AG04450 (cell line): ENCODE data around the gene NPVF. TPM values are rescaled to one million over a fixed set of nuclear protein-coding genes. Genes with fewer than 3 reads are reported as not detected.
A peak's percentile ranks its signal among the peaks of the same experiment; 100 is the strongest.

Experiments used
- CTCF ChIA-PET: fragments of 300-600, 350-600 bp; formaldehyde crosslinking; extraction: SDS; loops from one replicate; lab custom pipeline; 2022; ENCODE audit warnings: antibody characterized with exemption, inconsistent platforms; lab: Charles Lee
- POLR2A ChIA-PET: fragments of 350-600 bp; formaldehyde crosslinking; extraction: SDS; loops from one replicate; lab custom pipeline; 2021; ENCODE audit warnings: antibody characterized with exemption, inconsistent platforms; lab: Yijun Ruan, JAX
- DNase-seq: peaks from one replicate; pipeline ENCODE4 v3.0.0-alpha.2; 2011; ENCODE audit warnings: low read depth, low spot score
- H3K27ac ChIP-seq: one replicate; pipeline ENCODE4 v1.5.1; 2012; ENCODE audit warnings: low read depth, low read length, control low read depth
- H3K27me3 ChIP-seq: one replicate; pipeline ENCODE4 v1.6.0; 2012; ENCODE audit warnings: low read length; ENCODE audit not compliant: control insufficient read depth, insufficient read depth
- H3K4me3 ChIP-seq: 2 replicates; pipeline ENCODE4 v1.5.1; 2011; ENCODE audit warnings: mild to moderate bottlenecking, low read depth, low read length, control low read depth
- H3K9me3 ChIP-seq: 2 replicates; pipeline ENCODE4 v1.5.1; 2012; ENCODE audit warnings: low read length; ENCODE audit not compliant: control insufficient read depth, insufficient read depth
- CTCF ChIP-seq: IDR thresholded peaks from 2 replicates; pipeline ENCODE4 v1.5.1; 2011; ENCODE audit warnings: low read depth, low read length, control low read depth, inconsistent platforms
- polyA plus RNA-seq: library from polyadenylated mRNA; depleted of rRNA; stranded (reverse); fragments of >200 nt; gene quantifications from 2 replicates; pipeline ENCODE4 v1.2.3, GENCODE V29; 2011; rRNA removed
- small RNA-seq: library from RNA; depleted of rRNA; stranded (forward); fragments of <200 nt; gene quantifications from one replicate; pipeline ENCODE3, GENCODE V24; 2012; ENCODE audit warnings: low read depth; ENCODE audit not compliant: insufficient read length

The NPVF gene
- polyA plus RNA-seq, 1 experiment, result not detected

DNA sequence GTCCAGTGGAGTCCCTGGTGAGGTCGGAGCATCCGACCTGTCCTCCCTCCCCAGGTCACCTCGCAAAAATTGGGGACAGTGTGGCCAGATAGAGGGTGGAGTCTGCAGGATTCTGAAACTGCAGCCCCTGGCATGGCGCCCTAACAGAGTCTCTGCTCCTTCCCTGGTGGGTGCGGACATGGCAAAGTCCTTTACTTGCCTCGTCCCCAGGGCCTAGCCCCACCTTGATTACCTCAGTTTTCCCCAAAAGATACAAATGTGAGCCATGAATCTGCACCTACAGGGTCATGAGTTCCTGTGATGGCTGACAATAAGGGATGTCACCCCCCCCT is 47.7 kb downstream of the NPVF start:
- peaks cover 2% of the 10 kb centered on the region; the same call in 1 of the 2 replicates for H3K9me3 ChIP-seq
- no peak overlapping the region for H3K27ac ChIP-seq
- H3K4me3 ChIP-seq, result peak overlapping the region; percentile 64
- no peak for TF ChIP-seq CTCF
- ChIA-PET POLR2A (interaction anchor here (1.2 kb wide), 1 partner anchor 55 kb away, joined by 11 read pairs; the partner anchor contains the start of gene CYCS), CTCF (interaction anchor here (0.5 to 1.5 kb wide), 46 partner anchors 9 to 1500 kb away, joined by 3 to 35 read pairs (median 4); partner anchors contain the start of gene CYCS)
- H3K27me3 ChIP-seq, result no peaks in the 10 kb centered on the region
- no peak for DNase-seq

- ChIA-PET POLR2A (interaction anchor here (1.2 kb wide), 1 partner anchor 55 kb away, joined by 11 read pairs; the partner anchor contains the start of gene CYCS), CTCF (interaction anchor here (0.5 to 1.5 kb wide), 49 partner anchors 9 to 1544 kb away, joined by 3 to 35 read pairs (median 4); partner anchors contain the start of gene CYCS)
- H3K27me3 ChIP-seq, result no peaks in the 10 kb centered on the region
- peak; percentile 49 for DNase-seq
- H3K9me3 ChIP-seq, result peaks cover 2% of the 10 kb centered on the region; the same call in 1 of the 2 replicates
- peak overlapping the region; percentile 86 for H3K4me3 ChIP-seq
- TF ChIP-seq CTCF, result peak; percentile 60
- H3K27ac ChIP-seq, result peak overlapping the region; percentile 21
Measured at GRCh38 chr7:25179771-25180591, 48.3 kb downstream of the NPVF start.

DNA sequence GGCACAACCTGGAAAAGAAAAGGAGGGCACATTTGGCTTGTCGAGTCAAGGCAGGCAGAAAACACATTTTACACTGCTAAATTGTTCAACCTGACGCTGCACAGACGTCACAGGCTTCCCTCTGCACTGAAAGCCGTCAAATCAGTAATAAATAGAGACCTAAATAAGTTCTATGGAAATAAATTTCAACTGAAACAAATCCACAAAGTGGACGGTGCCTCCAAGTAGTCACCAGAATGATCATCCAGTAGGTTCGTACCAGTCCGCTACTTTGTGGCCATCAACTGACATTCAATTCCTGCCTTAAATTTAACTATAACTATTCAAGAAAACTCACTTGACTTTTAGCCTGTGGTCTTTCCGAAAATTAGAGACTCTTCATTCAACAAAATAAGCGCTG is 49.0 kb downstream of the NPVF start:
- ChIA-PET POLR2A (interaction anchor here (1.0 kb wide), 1 partner anchor 54 kb away, joined by 3 read pairs; the partner anchor contains the start of gene CYCS), CTCF (interaction anchor here (0.5 to 1.5 kb wide), 6 partner anchors 11 to 1545 kb away, joined by 3 to 35 read pairs (median 6); no protein-coding TSS in a partner anchor)
- Histone ChIP-seq H3K27ac (no peak overlapping the region), H3K9me3 (peaks cover 2% of the 10 kb centered on the region; the same call in 1 of the 2 replicates), H3K4me3 (peak overlapping the region; percentile 86), H3K27me3 (no peaks in the 10 kb centered on the region)
- DNase-seq, result no peak
- TF ChIP-seq CTCF, result no peak

Small RNA genes within 50 kb of the gene (small RNA-seq; reads per million reads assigned to genes)
- gene RF00012, result not detected

Other genes starting within 250 kb of the NPVF start
- gene OSBPL3, start 248.3 kb downstream of the NPVF start, polyA plus RNA-seq, result 33.3 and 37.8 TPM in 2 replicates
- gene CYCS, start 103.2 kb downstream of the NPVF start, polyA plus RNA-seq, result 63.1 and 74.1 TPM in 2 replicates